ENCODE measurements around the gene PAX7. TPM values are rescaled to one million over a fixed set of nuclear protein-coding genes. Genes with fewer than 3 reads are reported as not detected.

PAX7 gene
- total RNA-seq, 4 donors from 2014 or later: not detected

GRCh38 chr1:18666317-18666920 lies 35.8 kb downstream of the PAX7 start:
- TF ChIP-seq POLR2A (IDR thresholded peaks at IDR 0.05) (no peak), EP300 (IDR thresholded peaks at IDR 0.05) (no peak), CTCF (IDR thresholded peaks at IDR 0.05) (no peak)
- Histone ChIP-seq H3K9me3 (no peaks in the 10 kb centered on the region), H3K27ac (no peak overlapping the region), H3K36me3 (no peaks in the 10 kb centered on the region), H3K4me3 (no peak overlapping the region), H3K4me1 (no peaks in the 10 kb centered on the region), H3K27me3 (peaks cover 0 to 38% of the 10 kb centered on the region in 2 donors)
- 67 to 77% methylated on average over 6 to 7 of the region's 7 CpGs for WGBS, 2 donors
- no peak for DNase-seq (ENCODE audit: low spot score in 2 of 2)

- no peak for TF ChIP-seq POLR2A (IDR thresholded peaks at IDR 0.05)
- no peak for TF ChIP-seq EP300 (IDR thresholded peaks at IDR 0.05)
- TF ChIP-seq CTCF (IDR thresholded peaks at IDR 0.05): no peak
- 86 to 87% methylated on average over 6 of the region's 6 CpGs for WGBS, 2 donors
- Histone ChIP-seq H3K36me3 (no peaks in the 10 kb centered on the region), H3K27me3 (peaks cover 0 to 29% of the 10 kb centered on the region in 2 donors), H3K27ac (no peak overlapping the region), H3K4me3 (no peak overlapping the region), H3K9me3 (no peaks in the 10 kb centered on the region), H3K4me1 (no peaks in the 10 kb centered on the region)
- no peak for DNase-seq (ENCODE audit: low spot score in 2 of 2)
Observed at GRCh38 chr1:18667333-18667732, 36.7 kb downstream of the PAX7 start.

- Histone ChIP-seq H3K36me3 (no peaks in the 10 kb centered on the region), H3K9me3 (no peaks in the 10 kb centered on the region), H3K4me1 (no peaks in the 10 kb centered on the region), H3K4me3 (no peak overlapping the region), H3K27me3 (peaks cover 0 to 27% of the 10 kb centered on the region in 2 donors), H3K27ac (no peak overlapping the region)
- no peak for DNase-seq (ENCODE audit: low spot score in 2 of 2)
- WGBS, 2 donors: 15 to 34% methylated on average over 2 of the region's 2 CpGs
- no peak for TF ChIP-seq CTCF (IDR thresholded peaks at IDR 0.05)
- no peak for TF ChIP-seq POLR2A (IDR thresholded peaks at IDR 0.05)
- no peak for TF ChIP-seq EP300 (IDR thresholded peaks at IDR 0.05)
Observed at GRCh38 chr1:18668046-18668445, 37.4 kb downstream of the PAX7 start.

GRCh38 chr1:18668750-18669404 lies 38.2 kb downstream of the PAX7 start:
- no peaks in the 10 kb centered on the region for H3K4me1 ChIP-seq
- TF ChIP-seq POLR2A (IDR thresholded peaks at IDR 0.05) (no peak), EP300 (IDR thresholded peaks at IDR 0.05) (no peak), CTCF (IDR thresholded peaks at IDR 0.05) (no peak)
- H3K9me3 ChIP-seq: no peaks in the 10 kb centered on the region
- H3K36me3 ChIP-seq: no peaks in the 10 kb centered on the region
- 73 to 76% methylated on average over 4 of the region's 4 CpGs for WGBS, 2 donors
- no peak overlapping the region for H3K4me3 ChIP-seq
- no peak for DNase-seq (ENCODE audit: low spot score in 2 of 2)
- H3K27ac ChIP-seq: no peak overlapping the region
- peaks cover 0 to 24% of the 10 kb centered on the region in 2 donors for H3K27me3 ChIP-seq

- no peak overlapping the region for H3K27ac ChIP-seq
- TF ChIP-seq CTCF (IDR thresholded peaks at IDR 0.05) (no peak), EP300 (IDR thresholded peaks at IDR 0.05) (no peak), POLR2A (IDR thresholded peaks at IDR 0.05) (no peak)
- no peaks in the 10 kb centered on the region for H3K36me3 ChIP-seq
- H3K27me3 ChIP-seq: peaks cover 0 to 23% of the 10 kb centered on the region in 2 donors
- whole genome bisulfite sequencing, 2 donors: 83 to 84% methylated on average over 10 to 13 of the region's 13 CpGs
- H3K4me1 ChIP-seq: no peaks in the 10 kb centered on the region
- H3K4me3 ChIP-seq: no peak overlapping the region
- no peak for DNase-seq (ENCODE audit: low spot score in 2 of 2)
- H3K9me3 ChIP-seq: no peaks in the 10 kb centered on the region
Observed at GRCh38 chr1:18670121-18670867, 39.6 kb downstream of the PAX7 start.
